Left ventricle myocardium inferior (tissue), 1 donor: ENCODE results near the gene PRMT3. TPM values are rescaled to one million over a fixed set of nuclear protein-coding genes. Genes with fewer than 3 reads are reported as not detected.
A peak's percentile ranks its signal among the peaks of the same experiment; 100 is the strongest.

Experiments used
- DNase-seq: peaks from one replicate; pipeline ENCODE4 v3.0.0-alpha.2; 2020
- H3K27ac ChIP-seq: fragments of 200-600 bp; replicated peaks from 2 replicates; pipeline ENCODE4 v1.8.0; 2021
- H3K27me3 ChIP-seq: fragments of 200-600 bp; 2 replicates; pipeline ENCODE4 v1.8.0; 2021; ENCODE audit warnings: low read depth
- H3K36me3 ChIP-seq: fragments of 200-600 bp; 2 replicates; pipeline ENCODE4 v1.8.0; 2021
- H3K4me1 ChIP-seq: fragments of 200-600 bp; 2 replicates; pipeline ENCODE4 v1.8.0; 2021
- H3K4me3 ChIP-seq: fragments of 200-600 bp; 2 replicates; pipeline ENCODE4 v1.8.0; 2021; ENCODE audit warnings: mild to moderate bottlenecking, moderate library complexity
- H3K9me3 ChIP-seq: fragments of 200-600 bp; replicated peaks from 2 replicates; pipeline ENCODE4 v1.8.0; 2021
- intact Hi-C: fragments of 100-400 bp; cut with micrococcal nuclease; formaldehyde crosslinking; loops from one replicate; pipeline ENCODE4 v1.11.0; 2022
- total RNA-seq: library from RNA; stranded (reverse); fragmentation: NEBNext Ultra II Directional; extraction: Animal tissue kit (Norgen Biotek cat#: 25700); gene quantifications from one replicate; pipeline ENCODE4 v1.2.1, GENCODE V29; 2021
- TF ChIP-seq, protein P1 (sequence below): fragments of 200-600 bp; IDR thresholded peaks from 2 replicates; pipeline ENCODE4 v1.8.0; 2021; ENCODE audit warnings: antibody characterized with exemption, mild to moderate bottlenecking, borderline replicate concordance
- donor health status: DM: no; HTN: yes; CAD: no; lungs with severe emphysema.

The PRMT3 gene
- total RNA-seq, 1 donor from 2014 or later = 11.4 TPM

DNA sequence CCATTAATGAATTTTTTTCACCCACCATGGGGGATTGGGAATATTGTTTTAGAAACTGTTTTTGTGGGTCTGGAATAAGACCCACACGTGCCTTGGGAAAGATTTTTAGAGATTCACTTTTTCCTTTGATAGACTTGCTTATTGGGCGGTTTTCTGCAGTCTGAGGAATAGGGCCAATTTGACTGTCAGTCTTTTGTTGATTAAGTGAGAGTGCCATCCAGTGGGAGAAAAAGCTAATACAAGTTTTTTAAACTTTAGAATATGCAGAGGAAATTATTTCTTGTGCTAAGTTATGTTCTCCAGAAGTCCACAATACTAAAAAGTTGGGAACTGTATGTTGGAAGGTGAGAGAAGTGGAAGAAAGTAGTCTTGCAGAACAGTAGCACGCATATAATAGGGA lies 56.1 kb downstream of the PRMT3 start:
- no peak for DNase-seq
- Histone ChIP-seq H3K4me1 (no peaks in the 10 kb centered on the region), H3K4me3 (no peak overlapping the region), H3K27ac (no peak overlapping the region), H3K9me3 (no peaks in the 10 kb centered on the region), H3K36me3 (no peaks in the 10 kb centered on the region), H3K27me3 (no peaks in the 10 kb centered on the region)
- TF ChIP-seq, protein P1, sequence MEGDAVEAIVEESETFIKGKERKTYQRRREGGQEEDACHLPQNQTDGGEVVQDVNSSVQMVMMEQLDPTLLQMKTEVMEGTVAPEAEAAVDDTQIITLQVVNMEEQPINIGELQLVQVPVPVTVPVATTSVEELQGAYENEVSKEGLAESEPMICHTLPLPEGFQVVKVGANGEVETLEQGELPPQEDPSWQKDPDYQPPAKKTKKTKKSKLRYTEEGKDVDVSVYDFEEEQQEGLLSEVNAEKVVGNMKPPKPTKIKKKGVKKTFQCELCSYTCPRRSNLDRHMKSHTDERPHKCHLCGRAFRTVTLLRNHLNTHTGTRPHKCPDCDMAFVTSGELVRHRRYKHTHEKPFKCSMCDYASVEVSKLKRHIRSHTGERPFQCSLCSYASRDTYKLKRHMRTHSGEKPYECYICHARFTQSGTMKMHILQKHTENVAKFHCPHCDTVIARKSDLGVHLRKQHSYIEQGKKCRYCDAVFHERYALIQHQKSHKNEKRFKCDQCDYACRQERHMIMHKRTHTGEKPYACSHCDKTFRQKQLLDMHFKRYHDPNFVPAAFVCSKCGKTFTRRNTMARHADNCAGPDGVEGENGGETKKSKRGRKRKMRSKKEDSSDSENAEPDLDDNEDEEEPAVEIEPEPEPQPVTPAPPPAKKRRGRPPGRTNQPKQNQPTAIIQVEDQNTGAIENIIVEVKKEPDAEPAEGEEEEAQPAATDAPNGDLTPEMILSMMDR = peak; percentile 28
- intact Hi-C loops = no loop called here

DNA sequence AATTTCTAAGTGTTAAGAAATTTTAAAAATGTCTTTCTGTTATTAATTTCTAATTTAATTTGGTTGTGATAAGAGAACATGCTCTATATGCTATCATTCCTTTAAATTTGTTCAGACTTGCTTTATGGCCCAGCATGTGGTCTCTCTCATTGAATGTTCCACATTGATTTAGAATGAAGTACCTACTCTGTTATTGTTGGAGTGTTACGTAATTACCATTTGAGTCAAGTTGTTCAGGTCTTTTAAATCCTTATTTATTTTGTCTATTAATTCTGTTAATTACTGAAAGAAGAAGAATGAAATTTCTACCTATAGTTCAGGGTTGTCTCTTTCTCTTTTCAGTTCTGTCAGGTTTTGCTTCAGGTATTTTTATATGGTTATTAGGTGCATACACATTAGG lies 57.0 kb downstream of the PRMT3 start:
- H3K4me3 ChIP-seq = no peak overlapping the region
- TF ChIP-seq, protein P1 = no peak
- no peaks in the 10 kb centered on the region for H3K9me3 ChIP-seq
- H3K4me1 ChIP-seq = no peaks in the 10 kb centered on the region
- H3K27me3 ChIP-seq = no peaks in the 10 kb centered on the region
- DNase-seq = no peak
- no peaks in the 10 kb centered on the region for H3K36me3 ChIP-seq
- H3K27ac ChIP-seq = no peak overlapping the region
- intact Hi-C loops = no loop called here

DNA sequence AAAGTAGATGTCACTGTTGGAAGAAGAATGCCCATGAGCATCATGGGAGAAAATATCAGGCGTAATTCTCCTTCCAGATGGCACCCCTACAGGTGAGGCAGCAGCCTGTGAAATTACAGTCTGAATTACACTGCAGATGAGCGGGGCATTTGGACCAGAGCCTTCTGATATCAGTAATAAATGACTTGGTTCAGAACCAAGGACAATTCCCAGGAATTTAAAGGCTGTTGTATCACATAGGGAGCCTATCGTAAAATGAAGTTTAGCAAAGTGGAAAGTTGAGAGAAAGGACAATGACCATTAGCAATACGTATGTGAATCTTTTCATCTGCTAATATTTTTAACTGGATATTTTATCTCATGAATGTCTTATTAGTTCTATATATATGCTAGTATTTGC lies 61.3 kb downstream of the PRMT3 start:
- H3K27ac ChIP-seq = no peak overlapping the region
- DNase-seq = no peak
- H3K4me1 ChIP-seq = no peaks in the 10 kb centered on the region
- H3K27me3 ChIP-seq = no peaks in the 10 kb centered on the region
- no peaks in the 10 kb centered on the region for H3K9me3 ChIP-seq
- intact Hi-C loops = no loop called here
- TF ChIP-seq, protein P1 = no peak
- peaks cover 11% of the 10 kb centered on the region for H3K36me3 ChIP-seq
- no peak overlapping the region for H3K4me3 ChIP-seq

DNA sequence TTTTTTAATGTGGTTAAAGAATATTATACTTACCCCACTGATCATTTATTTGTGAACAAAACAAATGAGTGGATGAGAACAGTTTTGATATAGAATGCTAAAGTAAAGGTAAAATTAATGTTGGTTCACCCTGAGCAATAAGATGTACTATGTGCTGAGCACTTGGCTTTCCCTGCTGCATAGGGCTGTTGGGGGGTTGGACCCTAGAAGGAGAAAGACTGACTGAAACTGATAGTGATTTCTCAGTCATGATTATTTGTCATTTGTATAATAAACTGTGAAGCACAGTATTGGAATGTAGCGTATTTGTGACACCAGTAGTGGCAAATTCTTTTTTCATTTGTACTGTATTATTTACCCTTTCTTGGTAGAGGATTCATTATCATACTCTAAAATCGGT lies 63.3 kb downstream of the PRMT3 start:
- Histone ChIP-seq H3K27ac (no peak overlapping the region), H3K4me3 (no peak overlapping the region), H3K9me3 (no peaks in the 10 kb centered on the region), H3K36me3 (peaks cover 11% of the 10 kb centered on the region), H3K27me3 (no peaks in the 10 kb centered on the region), H3K4me1 (no peaks in the 10 kb centered on the region)
- TF ChIP-seq, protein P1 = no peak
- intact Hi-C loops = no loop called here
- no peak for DNase-seq

DNA sequence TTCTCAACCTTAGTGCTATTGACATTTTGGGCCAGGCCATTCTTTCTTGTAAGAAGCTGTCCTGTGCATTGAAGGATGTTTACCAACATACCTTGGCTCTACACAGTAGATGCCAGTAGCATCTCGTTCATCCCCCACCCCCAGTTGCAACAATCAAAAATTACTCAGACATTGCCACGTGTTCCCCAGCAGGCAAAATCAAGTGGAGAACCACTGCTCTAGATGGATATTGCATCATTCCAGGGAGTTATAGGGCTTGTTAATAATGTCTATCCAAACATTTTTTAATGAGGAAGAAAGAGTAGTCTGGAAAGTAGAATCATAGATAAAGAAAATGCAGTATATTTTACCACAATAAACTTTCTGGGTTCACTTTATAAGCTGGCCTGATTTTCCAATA lies 64.1 kb downstream of the PRMT3 start:
- intact Hi-C loops = no loop called here
- TF ChIP-seq, protein P1 = no peak
- no peak overlapping the region for H3K4me3 ChIP-seq

DNA sequence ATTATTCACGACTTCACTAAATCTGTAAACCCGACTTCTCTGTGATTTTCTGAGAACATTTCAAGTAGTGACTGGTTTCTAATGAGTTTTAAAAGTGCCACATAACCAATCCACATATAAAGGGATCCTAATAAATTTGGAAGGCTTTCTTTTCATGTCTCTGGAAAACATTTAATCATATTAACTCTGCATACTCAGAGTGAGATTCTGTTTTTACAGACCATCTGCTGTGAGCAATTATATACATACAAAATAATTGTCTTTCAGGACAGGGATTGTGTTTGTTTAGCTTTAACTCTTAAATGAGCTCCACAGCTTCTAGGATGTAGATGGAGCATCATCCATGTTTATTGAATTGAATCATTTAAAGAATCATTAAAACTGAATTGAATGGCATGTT lies 65.1 kb downstream of the PRMT3 start:
- TF ChIP-seq, protein P1 = no peak

More for the DNA sequence above, 64.1 kb downstream of the PRMT3 start:
- H3K27ac ChIP-seq = no peak overlapping the region
- peaks cover 11% of the 10 kb centered on the region for H3K36me3 ChIP-seq
- no peaks in the 10 kb centered on the region for H3K9me3 ChIP-seq
- no peaks in the 10 kb centered on the region for H3K4me1 ChIP-seq
- DNase-seq = no peak
- H3K27me3 ChIP-seq = no peaks in the 10 kb centered on the region

More for the DNA sequence above, 65.1 kb downstream of the PRMT3 start:
- DNase-seq = no peak
- Histone ChIP-seq H3K9me3 (no peaks in the 10 kb centered on the region), H3K4me1 (no peaks in the 10 kb centered on the region), H3K36me3 (peaks cover 11% of the 10 kb centered on the region), H3K4me3 (no peak overlapping the region), H3K27ac (no peak overlapping the region), H3K27me3 (no peaks in the 10 kb centered on the region)
- intact Hi-C loops = no loop called here
